CD14-positive monocyte (primary cell): ENCODE data around the gene GIT2. TPM values are rescaled to one million over a fixed set of nuclear protein-coding genes. Genes with fewer than 3 reads are reported as not detected.
A peak's percentile ranks its signal among the peaks of the same experiment; 100 is the strongest.

ENCODE experiments used
- DNase-seq, 3 donors: peaks; one replicate each; pipeline ENCODE4 v3.0.0-alpha.2; 2011 to 2022
- H2AFZ ChIP-seq: 2 replicates; pipeline ENCODE4 v1.6.0; 2012; ENCODE audit warnings: mild to moderate bottlenecking, low read depth, low read length, inconsistent platforms; ENCODE audit not compliant: insufficient read depth, poor library complexity, severe bottlenecking
- H3K27ac ChIP-seq, 2 donors: 1 replicate in 1 of 2; 2 replicates in 1 of 2; pipeline ENCODE4 v1.5.1; 2012 to 2013; ENCODE audit warnings: low read length in 2 of 2, control low read depth in 1 of 2, inconsistent platforms in 1 of 2, low read depth in 1 of 2, mild to moderate bottlenecking in 1 of 2
- H3K27me3 ChIP-seq, 2 donors: one replicate each; pipeline versions ENCODE4 v1.6.0 to v1.6.1; 2011 to 2013; ENCODE audit warnings: low read length in 2 of 2; ENCODE audit not compliant: control insufficient read depth in 2 of 2, insufficient read depth in 2 of 2
- H3K36me3 ChIP-seq, 2 donors: replicated peaks in 1 of 2; 1 replicate in 1 of 2; 2 replicates in 1 of 2; pipeline versions ENCODE4 v1.5.1 to v1.6.1; 2012 to 2013; ENCODE audit warnings: low read length in 2 of 2, control low read depth in 1 of 2, inconsistent platforms in 1 of 2, mild to moderate bottlenecking in 1 of 2; ENCODE audit not compliant: insufficient read depth in 2 of 2, control insufficient read depth in 1 of 2
- H3K4me1 ChIP-seq, 2 donors: 1 replicate in 1 of 2; 2 replicates in 1 of 2; pipeline versions ENCODE4 v1.5.1 to v1.6.1; 2012 to 2013; ENCODE audit warnings: low read length in 2 of 2, control low read depth in 1 of 2, inconsistent platforms in 1 of 2, mild to moderate bottlenecking in 1 of 2, moderate library complexity in 1 of 2; ENCODE audit not compliant: insufficient read depth in 2 of 2, control insufficient read depth in 1 of 2
- H3K4me2 ChIP-seq: replicated peaks from 2 replicates; pipeline ENCODE3; 2012; ENCODE audit warnings: low read length, moderate library complexity, mild to moderate bottlenecking; ENCODE audit not compliant: poor library complexity, severe bottlenecking; ENCODE audit errors: extremely low read depth
- H3K4me3 ChIP-seq, 3 experiments: fragments of 200-600 bp in 1 of 3; sonication (generic) in 1 of 3; replicated peaks in 1 of 3; 1 replicate in 2 of 3; 2 replicates in 1 of 3; pipeline ENCODE4 v1.5.1; 2011 to 2013; ENCODE audit warnings: low read length in 3 of 3, mild to moderate bottlenecking in 3 of 3, control low read depth in 2 of 3, low read depth in 2 of 3, inconsistent platforms in 1 of 3, moderate library complexity in 1 of 3
- H3K79me2 ChIP-seq: 2 replicates; pipeline ENCODE4 v1.6.0; 2012; ENCODE audit warnings: mild to moderate bottlenecking, control low read depth, inconsistent platforms, low read length, moderate library complexity; ENCODE audit not compliant: insufficient read depth
- H3K9ac ChIP-seq: 2 replicates; pipeline ENCODE4 v1.6.0; 2017; ENCODE audit warnings: low read length, mild to moderate bottlenecking; ENCODE audit not compliant: insufficient read depth, poor library complexity, severe bottlenecking
- H3K9me3 ChIP-seq, 2 donors: replicated peaks in 1 of 2; 1 replicate in 1 of 2; 2 replicates in 1 of 2; pipeline versions ENCODE4 v1.5.1 to v1.6.1; 2012 to 2013; ENCODE audit warnings: low read length in 2 of 2, control low read depth in 1 of 2; ENCODE audit not compliant: control insufficient read depth in 1 of 2, insufficient read depth in 1 of 2
- H4K20me1 ChIP-seq: 2 replicates; pipeline ENCODE4 v1.6.0; 2012; ENCODE audit warnings: mild to moderate bottlenecking, low read length, control low read depth, moderate library complexity; ENCODE audit not compliant: insufficient read depth
- H3K27ac Mint-ChIP-seq, 7 donors: one replicate each; pipeline ENCODE4 v1.8.0; 2020; ENCODE audit warnings: mild to moderate bottlenecking in 7 of 7, mixed read lengths in 7 of 7, moderate library complexity in 6 of 7, inconsistent platforms in 2 of 7
- H3K27me3 Mint-ChIP-seq, 3 donors: one replicate each; pipeline ENCODE4 v1.8.0; 2021 to 2022; ENCODE audit warnings: low read depth in 3 of 3, mild to moderate bottlenecking in 3 of 3, mixed read lengths in 3 of 3, moderate library complexity in 3 of 3, inconsistent platforms in 1 of 3
- H3K36me3 Mint-ChIP-seq, 2 donors: one replicate each; pipeline ENCODE4 v1.8.0; 2020; ENCODE audit warnings: mixed read lengths in 2 of 2, inconsistent platforms in 1 of 2, mild to moderate bottlenecking in 1 of 2
- H3K4me1 Mint-ChIP-seq: one replicate; pipeline ENCODE4 v1.8.0; 2020; ENCODE audit warnings: mild to moderate bottlenecking, mixed read lengths
- H3K4me3 Mint-ChIP-seq, 2 donors: one replicate each; pipeline ENCODE4 v1.8.0; 2020; ENCODE audit warnings: mild to moderate bottlenecking in 2 of 2, mixed read lengths in 2 of 2, moderate library complexity in 1 of 2
- H3K9me3 Mint-ChIP-seq, 7 donors: one replicate each; pipeline ENCODE4 v1.8.0; 2020 to 2022; ENCODE audit warnings: mixed read lengths in 7 of 7, mild to moderate bottlenecking in 6 of 7, moderate library complexity in 6 of 7, inconsistent platforms in 2 of 7
- CTCF ChIP-seq: fragments of 200-600 bp; IDR thresholded peaks from one replicate; pipeline ENCODE4 v1.8.0; 2022; ENCODE audit warnings: antibody characterized with exemption, mild to moderate bottlenecking
- WGBS: methylation state at CpG from one replicate; pipeline ENCODE4 v1.1.5; 2013; ENCODE audit warnings: missing lambda C conversion rate; ENCODE audit not compliant: insufficient coverage; 5-methylcytosine and 5-hydroxymethylcytosine counted together
- intact Hi-C, 2 donors: fragments of 100-400 bp; cut with micrococcal nuclease; formaldehyde crosslinking; loops; one replicate each; pipeline versions ENCODE4 v1.15.0 to v1.15.1; 2023
- polyA plus RNA-seq, 3 donors: library from polyadenylated mRNA; depleted of rRNA in 1 of 3; unstranded in 2 of 3; stranded (reverse) in 1 of 3; fragments of 300-500 nt in 2 of 3; fragments of >200 nt in 1 of 3; fragmentation: Illumina TruSeq in 2 of 3; gene quantifications; 1 replicate in 2 of 3; 2 replicates in 1 of 3; pipeline ENCODE4 v1.2.3, GENCODE V29; 2012 to 2021

Gene GIT2
- polyA plus RNA-seq, 3 donors: 75.8 to 139 (median 98.8) TPM

GRCh38 chr12:109890620-109891170 is 105.5 kb downstream of the GIT2 start:
- no peak overlapping the region for H3K4me3 Mint-ChIP-seq
- no peak overlapping the region for H3K4me2 ChIP-seq

More at GRCh38 chr12:109890620-109891170, 105.5 kb downstream of the GIT2 start:
- Histone ChIP-seq H4K20me1 (no peaks in the 10 kb centered on the region), H2AFZ (no peak overlapping the region), H3K9ac (no peak overlapping the region), H3K4me3 (no peak overlapping the region), H3K79me2 (no peaks in the 10 kb centered on the region), H3K27me3 (no peaks in the 10 kb centered on the region), H3K36me3 (no peaks in the 10 kb centered on the region), H3K9me3 (no peaks in the 10 kb centered on the region), H3K4me1 (peaks cover 62 to 70% of the 10 kb centered on the region in 2 donors), H3K27ac (peak overlapping the region in 1 of 2 donors; percentile 55)
- Mint-ChIP-seq H3K27ac (peak overlapping the region in 6 of 7 donors; percentile 9 to 99 (median 41)), H3K36me3 (peaks cover 3 to 8% of the 10 kb centered on the region in 2 donors), H3K9me3 (peaks cover 0 to 6% (median 2%) of the 10 kb centered on the region in 7 donors), H3K27me3 (peaks cover 0 to 2% (median 0%) of the 10 kb centered on the region in 3 donors), H3K4me1 (peaks cover 67% of the 10 kb centered on the region)
- WGBS: 96% methylated on average over 7 of the region's 13 CpGs
- no peak for TF ChIP-seq CTCF
- intact Hi-C loops: no loop called here
- DNase-seq: no peak
